NCI-H69 (cell line): ENCODE measurements around the gene BSN.
"Not testable (repeated sequence)": the region's sequence is repeated elsewhere in the genome, so short reads cannot be mapped to it uniquely, and the experiment has no call there.

Experiments
- DNase-seq: peaks from one replicate; lab custom pipeline; 2025; lab: John Stamatoyannopoulos, UW

The BSN gene

DNA sequence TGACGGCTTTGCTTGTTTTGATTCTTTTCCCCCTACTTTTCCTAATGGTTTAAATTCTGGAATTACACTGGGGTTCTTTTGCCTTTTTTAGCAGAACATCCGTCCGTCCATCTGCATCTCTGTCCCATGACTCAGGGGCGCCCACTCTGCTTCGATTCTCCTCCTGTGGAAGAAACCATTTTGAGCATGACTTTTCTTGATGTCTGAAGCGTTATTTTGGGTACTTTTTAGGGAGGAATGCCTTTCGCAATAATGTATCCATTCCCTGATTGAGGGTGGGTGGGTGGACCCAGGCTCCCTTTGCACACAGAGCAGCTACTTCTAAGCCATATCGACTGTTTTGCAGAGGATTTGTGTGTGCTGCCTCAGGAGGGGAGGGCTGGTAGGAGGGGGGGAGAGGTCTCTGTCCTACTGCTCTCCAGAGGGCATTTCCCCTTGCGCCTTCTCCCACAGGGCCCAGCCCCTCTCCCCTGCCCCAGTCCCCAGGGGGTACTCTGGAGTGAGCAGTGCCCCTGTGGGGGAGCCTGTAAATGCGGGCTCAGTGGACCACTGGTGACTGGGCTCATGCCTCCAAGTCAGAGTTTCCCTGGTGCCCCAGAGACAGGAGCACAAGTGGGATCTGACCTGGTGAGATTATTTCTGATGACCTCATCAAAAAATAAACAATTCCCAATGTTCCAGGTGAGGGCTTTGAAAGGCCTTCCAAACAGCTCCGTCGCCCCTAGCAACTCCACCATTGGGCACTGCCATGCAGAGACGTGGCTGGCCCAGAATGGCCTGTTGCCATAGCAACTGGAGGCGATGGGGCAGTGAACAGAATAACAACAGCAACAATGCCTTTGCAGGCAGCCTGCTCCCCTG is 19.5 kb upstream of the BSN start:
- DNase-seq = peak; percentile 86

DNA sequence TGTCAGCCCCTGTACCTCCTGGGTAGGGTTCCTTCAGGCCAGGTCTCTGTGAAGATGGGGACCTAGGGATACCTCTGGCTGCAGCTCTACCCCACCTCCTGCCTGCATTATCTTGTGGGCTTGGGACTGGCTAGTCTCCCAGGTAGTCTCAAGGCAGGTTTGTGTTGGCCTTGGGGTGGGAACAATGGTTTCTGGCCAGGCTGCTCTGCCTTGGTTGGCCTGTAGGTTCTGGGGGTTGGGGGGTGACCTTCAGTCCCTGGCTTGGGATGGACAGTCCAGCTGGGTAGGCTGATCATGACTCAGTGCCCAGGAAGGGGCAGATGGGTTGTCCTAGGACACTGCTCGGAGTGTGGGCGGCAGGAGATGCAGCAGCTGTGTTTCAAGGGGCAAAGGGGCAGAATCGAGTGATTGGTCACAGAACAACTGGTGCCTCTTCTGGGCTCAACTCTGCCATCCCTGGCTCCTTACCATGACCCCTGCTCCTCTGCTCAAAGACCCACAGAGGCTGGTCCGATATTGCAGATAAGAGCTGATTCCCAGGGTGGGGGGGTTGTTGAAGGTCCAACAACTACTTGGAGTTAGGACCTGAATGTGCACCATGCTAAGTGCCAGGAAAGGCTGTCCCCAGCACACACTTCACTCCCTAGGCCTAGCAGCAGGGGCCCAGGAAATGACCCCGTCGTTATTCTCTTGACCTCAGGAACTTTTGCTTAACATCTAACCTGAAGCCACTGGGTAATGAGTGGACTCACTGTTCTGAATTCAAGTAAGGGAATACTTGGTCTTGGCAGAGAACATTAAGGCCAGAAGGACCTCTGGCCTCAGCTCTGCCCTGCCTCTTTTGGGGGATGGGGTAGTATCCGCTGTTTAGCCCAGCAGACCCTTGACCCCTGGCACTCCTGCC is 18.1 kb upstream of the BSN start:
- no peak for DNase-seq

DNA sequence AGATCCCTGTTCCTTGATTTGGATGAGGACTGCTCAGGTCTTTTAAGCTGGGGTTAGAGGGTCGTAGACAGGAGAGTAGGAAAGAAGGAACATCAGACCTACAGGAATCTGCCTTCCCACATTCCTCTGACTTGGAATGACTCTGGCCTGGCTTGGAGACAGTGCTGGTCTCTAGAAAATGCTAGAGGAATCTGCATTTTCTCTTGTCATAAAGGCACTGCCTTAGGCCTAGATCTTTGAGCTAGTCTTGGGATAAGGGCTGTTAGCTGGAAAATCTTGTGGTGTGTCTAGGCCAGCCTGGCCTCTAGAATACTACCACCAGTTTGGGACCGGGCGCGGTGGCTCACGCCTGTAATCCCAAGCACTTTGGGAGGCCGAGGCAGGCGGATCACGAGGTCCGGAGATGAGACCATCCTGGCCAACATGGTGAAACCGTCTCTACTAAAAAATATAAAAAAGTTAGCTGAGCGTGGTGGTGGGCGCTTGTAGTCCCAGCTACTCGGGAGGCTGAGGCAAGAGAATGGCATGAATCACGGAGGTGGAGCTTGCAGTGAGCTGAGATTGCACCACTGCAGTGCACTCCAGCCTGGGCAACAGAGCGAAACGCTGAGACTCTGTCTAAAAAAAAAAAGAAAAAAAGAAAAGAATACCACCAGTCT is 17.3 kb upstream of the BSN start:
- no peak for DNase-seq

DNA sequence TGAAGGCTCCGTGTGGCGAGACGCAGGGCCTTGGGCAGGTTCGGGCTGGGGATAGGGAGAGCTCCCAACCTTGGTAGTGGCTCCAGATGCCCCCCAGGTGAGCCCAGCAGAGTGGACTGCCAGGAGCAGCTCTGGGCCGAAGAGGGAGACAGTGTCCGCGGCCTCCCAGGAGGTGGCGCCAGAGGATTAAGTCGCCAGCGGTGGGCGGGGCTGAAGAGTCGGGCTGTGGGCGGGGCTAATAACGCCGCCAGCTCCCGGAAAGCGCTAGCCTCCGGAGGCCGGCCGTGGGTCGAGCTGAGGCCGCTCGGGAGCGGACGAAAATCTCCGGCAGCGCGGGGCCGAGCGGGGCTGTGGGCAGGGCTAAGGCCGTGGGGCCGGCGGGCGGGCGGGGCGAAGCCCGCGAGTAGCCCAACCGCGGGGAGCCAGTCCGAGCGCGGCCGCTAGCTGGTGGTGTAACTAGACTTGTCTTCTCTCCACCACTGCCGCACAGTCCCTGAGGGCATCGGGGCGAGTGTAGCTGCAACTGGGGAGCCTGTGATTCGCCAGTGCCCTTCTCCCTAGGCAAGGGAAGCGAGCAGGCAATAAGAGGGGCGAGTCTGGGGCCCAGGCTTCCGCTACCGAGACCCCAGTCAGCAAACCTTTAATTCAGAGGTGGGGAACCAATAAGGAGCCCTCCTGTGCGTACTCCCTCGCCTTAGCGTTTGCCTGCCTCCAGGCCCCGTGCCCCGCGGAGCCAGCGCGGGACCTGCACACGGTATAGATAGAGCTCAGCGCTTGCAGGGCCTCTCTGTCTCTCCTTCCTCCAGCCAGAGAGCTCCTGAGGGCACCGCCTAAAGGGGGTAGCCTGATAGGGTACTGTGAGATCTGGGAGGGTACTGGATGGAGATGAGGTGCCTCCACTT is 14.4 kb upstream of the BSN start:
- DNase-seq = peak; percentile 93

DNA sequence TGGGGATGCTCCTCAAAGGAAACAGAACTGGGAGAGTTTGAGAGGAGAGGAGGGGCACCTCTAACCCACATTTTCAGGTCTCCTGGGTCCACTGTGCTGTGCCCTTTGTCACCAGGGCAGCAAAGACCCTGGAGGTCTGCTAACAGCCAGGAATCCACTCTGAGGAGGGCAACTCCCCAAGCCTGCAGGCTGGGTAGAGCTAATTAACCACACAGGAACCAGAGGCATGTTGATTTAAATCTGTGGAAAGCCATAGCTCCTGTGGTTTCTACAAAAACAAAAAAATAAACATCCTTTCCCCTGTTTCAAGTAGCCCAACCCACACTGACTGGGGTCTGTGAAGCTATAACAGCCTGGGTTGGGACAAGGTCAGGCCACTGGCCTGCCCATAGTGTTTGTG is 2.2 kb upstream of the BSN start:
- no peak for DNase-seq

DNA sequence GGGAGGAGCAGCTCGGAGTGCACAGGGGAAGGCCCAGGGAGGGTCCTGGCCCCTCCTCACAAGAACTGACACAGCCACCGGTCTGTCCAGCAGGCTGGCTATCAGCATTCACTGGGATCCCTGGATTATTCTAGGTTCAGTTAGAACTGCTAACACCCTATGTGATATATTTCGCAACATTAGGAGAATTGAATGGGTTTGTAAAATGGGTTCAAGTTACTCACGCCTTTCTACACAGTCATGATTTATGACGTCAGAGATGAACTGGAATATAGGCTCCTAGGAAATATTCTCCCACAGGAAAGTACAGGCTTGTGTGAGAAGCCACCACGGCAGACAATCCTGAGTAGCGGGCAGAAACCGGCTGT is 969 bp upstream of the BSN start:
- DNase-seq = peak; percentile 37

DNA sequence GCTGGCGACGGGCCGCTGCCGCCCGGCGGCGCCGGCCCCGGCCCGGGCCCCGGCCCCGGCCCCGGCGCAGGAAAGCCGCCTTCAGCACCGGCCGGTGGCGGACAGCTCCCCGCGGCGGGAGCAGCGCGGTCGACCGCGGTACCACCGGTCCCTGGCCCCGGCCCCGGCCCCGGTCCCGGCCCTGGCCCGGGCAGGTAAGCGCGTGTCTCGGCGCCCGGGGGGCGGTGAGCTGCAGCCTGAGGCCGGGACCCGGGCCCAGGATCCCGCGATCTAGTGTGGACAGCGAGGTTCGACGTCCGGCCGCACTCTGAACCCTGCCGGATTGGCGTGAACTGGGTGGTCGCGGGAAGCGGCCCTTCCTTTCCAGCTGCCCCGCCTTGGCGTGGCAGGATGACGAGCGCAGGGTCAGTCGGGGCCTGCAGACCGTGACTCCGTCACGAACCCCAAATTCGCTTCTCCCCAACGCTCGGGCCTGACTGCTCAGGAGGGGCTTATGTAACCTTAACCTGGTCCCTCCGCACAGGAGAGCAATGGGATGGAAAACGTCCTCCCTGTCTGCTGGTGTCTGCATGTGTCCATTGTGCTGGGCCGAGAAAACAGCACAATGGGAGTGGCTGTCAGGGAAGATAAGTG is 472 bp downstream of the BSN start:
- DNase-seq = peak; percentile 21

DNA sequence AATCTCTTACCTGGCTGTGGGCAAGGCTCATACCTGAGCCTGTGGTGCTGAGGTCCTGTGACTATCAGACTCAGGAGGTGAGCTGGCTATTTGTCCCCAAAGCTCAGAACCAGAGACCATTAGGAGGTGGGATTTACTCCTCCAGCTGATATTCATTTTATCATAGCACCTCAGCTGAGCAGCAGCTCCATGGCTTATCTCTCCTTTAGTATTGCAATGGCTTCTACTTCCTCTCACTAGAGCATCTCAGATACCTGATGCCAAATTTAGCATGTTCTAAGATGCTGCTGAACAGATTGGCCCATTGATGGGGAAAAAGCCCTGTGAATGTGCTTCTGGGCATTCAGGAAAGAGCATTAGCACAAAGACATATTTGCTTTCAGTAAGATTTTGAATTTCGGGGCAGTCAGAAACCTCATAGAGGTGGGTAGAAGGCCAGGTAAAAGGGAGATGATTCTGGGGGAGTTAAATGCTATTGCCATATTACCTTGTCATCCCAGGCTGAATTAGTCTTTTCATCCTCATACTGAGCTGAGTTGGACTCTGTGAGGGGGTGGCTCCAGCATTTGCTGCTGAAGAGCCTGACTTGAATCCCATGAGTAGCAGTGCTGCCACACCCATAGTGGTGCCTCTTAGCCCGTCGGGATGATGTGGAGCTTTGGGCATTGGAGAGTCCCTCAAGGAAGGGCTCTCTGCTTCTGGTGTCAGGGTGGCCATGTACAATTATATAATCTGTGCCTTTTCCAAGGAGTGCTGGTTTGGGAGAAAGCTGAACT is 2.4 kb downstream of the BSN start:
- no peak for DNase-seq

DNA sequence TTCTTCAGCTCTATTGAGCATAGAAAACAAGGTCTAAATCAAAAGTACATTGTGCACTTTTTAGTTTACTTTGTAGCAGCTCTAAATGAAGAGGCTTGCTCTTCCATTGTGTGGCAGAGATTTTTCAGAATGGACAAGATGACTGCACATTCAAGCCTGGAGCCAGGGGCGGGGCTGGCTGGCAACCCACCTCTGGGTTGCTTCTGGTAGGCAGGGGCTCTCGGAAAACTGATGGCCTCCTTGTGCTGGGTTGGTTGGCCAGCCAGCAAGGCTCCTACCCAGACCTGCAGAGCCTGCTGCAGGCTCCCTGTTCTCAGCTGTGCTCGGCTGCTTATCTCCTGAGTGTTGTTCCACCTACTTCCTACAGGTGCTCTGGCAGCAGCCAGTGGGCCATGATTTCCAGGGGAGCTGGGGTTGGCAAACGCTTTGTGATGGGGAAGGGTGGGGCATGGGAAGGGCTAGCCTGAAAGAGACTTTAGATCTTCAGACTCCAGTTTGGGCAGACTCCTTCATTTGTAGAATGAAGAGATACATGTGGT is 8.8 kb downstream of the BSN start:
- DNase-seq = peak; percentile 5

DNA sequence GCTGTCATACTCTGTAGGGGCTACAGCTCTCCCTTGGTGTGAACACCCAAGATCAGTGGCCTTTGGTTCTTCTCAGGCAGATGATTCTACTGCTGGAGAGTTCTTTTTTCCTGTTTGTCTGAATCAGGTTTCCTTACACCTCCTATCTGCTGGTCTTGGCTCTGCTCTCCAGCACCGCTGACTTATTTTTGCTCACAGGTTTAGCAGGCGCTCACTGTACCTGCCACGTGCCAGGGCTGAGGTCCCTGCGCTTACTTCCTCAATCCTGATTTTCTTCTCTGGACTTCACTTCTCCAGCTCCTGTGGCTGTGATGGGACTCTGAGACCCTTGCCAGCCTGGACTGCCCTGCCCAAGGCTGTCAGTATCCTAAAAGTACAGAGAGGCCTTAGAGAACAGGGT is 9.5 kb downstream of the BSN start:
- DNase-seq = no peak

DNA sequence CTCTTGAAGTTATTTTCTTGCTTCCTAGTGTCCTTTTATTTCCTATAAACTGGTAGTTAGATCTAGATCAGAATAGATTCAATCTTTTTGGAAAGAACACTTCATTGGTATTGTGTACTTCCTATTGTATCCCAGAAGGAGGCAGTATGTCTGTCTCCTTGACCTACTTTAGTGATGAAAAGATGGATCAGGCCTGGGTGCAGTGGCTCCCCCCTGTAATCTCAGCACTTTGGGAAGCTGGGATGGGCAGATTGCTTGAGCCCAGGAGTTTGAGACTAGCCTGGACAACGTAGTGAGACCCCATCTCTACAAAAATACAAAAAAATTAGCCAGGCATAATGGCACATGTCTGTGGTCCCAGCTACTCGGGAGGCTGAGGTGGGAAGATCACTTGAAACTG is 12.0 kb downstream of the BSN start:
- no peak for DNase-seq

DNA sequence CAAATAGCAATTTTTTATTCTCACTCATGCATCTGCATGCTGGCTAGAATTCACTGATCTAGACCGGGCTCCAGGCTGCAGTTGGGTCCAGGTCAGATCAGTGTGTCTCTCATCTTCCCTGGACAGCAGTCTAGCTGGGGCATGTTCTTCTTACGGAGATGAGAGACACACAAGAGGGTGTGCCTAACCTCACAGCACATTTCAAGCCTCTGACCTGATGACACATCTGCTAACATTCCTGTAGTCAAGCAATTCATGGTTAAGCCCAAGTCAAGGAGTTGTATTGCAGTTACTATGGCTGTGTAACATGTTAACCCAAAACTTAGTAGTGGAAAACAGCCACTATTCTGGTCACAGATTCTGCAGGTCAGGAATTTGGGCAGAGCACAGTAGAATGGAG is 13.1 kb downstream of the BSN start:
- no peak for DNase-seq

DNA sequence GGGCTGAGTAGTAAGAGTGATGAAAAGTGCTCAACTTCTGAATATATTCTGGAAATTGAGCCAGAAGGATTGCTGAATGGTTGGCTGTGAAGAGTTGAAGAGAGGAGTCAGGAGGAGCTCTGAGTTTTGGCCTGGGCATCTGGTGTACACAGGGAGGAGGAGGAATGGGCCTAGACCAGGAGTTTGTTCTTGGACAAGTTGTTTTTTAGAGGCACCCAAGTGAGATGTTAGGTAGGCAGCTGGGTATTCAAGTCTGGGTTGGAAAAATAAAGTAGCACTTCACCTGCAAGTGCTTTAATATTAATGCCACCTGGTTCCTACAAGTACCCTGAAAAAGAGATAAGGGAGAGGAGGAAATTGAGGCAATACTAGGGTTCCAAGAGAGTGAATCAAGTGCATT is 14.7 kb downstream of the BSN start:
- peak; percentile 33 for DNase-seq

DNA sequence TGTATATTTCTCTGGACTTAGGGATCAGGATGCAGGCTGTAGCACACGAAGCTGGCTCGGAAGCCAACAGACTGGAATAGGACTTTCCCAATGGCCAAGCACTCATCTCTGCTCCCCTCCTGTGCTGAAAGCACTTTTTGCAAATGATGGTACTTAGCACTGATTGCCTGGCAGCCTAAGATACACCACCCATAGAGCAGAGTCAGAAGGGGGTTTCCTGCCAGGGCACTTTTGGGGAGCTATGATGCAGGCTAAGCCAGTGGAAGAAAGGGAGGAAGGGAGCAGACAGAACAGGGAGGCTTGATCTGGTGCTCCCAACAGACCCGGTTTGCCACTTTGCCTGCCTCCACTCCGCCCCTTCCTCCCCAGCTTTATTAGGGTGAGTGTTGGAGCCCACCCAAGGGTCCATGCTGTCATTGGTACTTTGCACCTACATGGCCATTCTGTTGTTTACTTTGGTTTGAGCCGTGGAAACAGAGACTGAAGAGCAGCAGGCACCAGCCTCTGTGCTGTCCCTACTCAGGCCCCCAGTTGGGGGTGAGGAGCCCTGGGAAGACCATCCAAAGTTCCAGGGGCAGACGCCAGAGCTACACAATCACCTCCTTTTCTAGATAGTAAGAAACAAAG is 15.9 kb downstream of the BSN start:
- DNase-seq = peak; percentile 30

DNA sequence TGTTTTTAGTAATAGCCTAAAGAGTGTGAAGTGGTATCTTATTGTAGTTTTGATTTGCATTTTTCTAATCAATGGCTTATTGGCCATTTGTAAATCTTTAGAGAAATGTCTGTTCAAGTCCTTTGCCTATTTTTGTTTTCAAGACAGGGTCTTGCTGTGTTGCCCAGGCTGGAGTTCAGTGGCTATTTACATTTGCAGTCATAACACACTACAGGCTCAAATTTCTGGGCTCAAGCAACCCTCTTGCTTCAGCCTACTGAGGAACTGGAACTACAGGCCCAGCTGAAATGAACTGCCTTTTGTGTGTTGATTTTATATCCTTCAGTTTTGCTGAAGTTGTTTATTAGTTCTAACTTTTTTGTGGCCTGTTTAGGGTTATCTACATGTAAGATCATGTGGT is 27.9 kb downstream of the BSN start:
- no peak for DNase-seq

DNA sequence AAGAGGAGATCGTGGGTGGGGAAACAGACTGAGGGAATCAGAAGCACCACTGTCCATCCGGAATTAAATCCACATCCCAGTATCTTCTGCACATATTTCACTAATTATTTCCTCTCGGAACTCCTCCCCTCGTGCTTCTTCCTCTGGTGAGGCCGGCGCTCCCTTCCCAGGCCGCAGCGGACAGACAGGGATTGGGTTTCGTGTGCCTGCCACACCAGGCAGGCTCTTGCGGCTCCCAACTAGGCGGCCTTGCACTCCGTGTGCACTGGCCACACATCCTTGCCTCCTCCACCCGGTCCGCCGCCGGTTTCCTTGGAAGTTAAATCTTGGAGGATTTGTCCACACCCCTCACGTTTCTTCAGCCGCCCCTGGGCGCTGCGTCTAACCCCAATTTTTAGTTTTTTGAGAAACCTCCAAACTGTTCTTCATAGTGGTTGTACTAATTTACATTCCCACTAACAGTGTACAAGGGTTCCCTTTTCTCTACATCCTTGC is 31.0 kb downstream of the BSN start:
- DNase-seq = not testable (repeated sequence)

DNA sequence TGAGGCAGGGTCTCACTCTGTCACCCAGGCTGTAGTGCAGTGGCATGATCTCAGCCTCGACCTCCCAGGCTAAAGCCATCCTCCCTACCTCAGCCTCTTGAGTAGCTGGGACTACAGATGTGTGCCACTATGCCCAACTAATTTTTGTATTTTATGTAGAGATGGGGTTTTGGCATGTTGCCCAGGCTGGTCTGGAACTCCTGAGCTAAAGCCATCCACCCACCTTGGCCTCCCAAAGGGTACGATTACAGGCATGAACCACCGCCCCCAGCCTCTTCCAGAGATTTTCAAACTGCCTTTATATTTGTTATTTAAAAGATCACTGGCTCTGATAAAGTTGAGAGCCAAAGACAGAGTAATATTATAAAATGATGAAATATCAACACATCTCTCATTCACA is 37.3 kb downstream of the BSN start:
- DNase-seq = peak; percentile 63

DNA sequence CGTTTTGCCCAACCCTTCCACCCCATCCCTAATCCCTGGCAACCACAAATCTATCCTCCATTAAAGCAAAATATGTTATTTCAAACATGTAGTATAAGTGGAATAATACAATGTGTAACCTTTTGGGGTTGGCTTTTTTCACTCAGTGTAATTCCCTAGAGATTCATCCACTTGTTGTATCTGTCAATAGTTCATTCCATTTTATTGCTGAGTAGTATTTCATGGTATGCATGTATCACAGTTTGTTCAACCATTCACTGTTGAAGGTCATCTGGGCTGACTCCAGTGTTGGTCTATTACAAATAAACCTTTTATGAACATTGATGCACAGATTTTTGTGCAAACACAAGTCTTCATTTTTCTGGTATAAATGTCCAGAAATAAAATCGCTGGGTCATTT is 38.8 kb downstream of the BSN start:
- no peak for DNase-seq

DNA sequence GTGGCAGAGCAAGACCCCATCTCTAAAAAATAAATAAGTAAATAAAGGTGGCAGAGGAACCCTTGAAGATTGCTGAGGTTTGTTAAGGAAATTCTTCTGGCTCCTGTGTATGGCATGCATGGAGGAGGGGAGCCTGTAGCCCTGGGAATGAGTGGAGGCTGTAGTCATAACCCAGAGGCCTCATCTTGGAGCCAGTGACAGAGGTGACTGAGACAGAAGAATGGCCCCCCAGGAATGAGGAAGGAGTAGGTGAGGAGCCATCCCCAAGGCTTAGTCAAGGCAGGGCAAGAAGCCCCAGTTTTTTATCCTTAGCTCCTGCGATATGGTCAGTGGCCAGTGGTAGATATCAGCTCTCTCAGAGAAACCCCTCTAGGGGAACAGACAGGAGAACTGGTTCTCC is 46.5 kb downstream of the BSN start:
- DNase-seq = no peak
